Body of pancreas (tissue), 4 donors: ENCODE results near the gene IL3RA.

Experiments used
- CTCF ChIP-seq, 7 experiments: fragments of 450-650 bp in 4 of 7; fragments of 200-600 bp in 3 of 7; sonication (generic) in 3 of 7; IDR thresholded peaks; one replicate each; pipeline ENCODE4 v1.5.1; 2016 to 2019; ENCODE audit warnings: antibody characterized with exemption in 7 of 7
- POLR2A ChIP-seq, 3 donors: fragments of 450-650 bp; IDR thresholded peaks; one replicate each; pipeline ENCODE4 v1.6.1; 2016; ENCODE audit warnings: antibody characterized with exemption in 3 of 3, mild to moderate bottlenecking in 2 of 3

GRCh38 chrX:1378306-1378759 lies 41.7 kb downstream of the IL3RA start:
- no peak for TF ChIP-seq POLR2A (IDR thresholded peaks at IDR 0.05)
- no peak for TF ChIP-seq CTCF (IDR thresholded peaks at IDR 0.05)
